PC-9 (cell line): ENCODE results near the gene NADK2. TPM values are rescaled to one million over a fixed set of nuclear protein-coding genes. Genes with fewer than 3 reads are reported as not detected.

Experiments
- BruUV-seq: library from RNA; stranded (reverse); fragments of 400-500 nt; replicated peaks from 2 replicates; lab custom pipeline; 2021; lab: Mats Ljungman, UMichigan
- CTCF ChIA-PET: fragments of 300-600 bp; sonication (Branson Sonifier 250); formaldehyde crosslinking; loops from one replicate; lab custom pipeline; 2022; ENCODE audit warnings: antibody characterized with exemption; lab: Charles Lee
- POLR2A ChIA-PET: fragments of 300-600 bp; sonication (Branson Sonifier 250); formaldehyde crosslinking; loops from one replicate; lab custom pipeline; 2022; ENCODE audit warnings: antibody characterized with exemption; ENCODE audit not compliant: unreplicated experiment; lab: Charles Lee
- DNase-seq, 2 experiments: peaks; one replicate each; pipeline versions ENCODE4 v3.0.0 to v3.0.0-alpha.2; 2015 to 2022; ENCODE audit warnings: mixed read lengths in 1 of 2
- H2AFZ ChIP-seq: fragments of 200-600 bp; sonication (generic); 2 replicates; pipeline ENCODE4 v1.8.1; 2017; ENCODE audit warnings: antibody characterized with exemption
- H3F3A ChIP-seq: fragments of 200-600 bp; sonication (generic); 2 replicates; pipeline ENCODE4 v1.8.1; 2017; ENCODE audit warnings: antibody characterized with exemption, mild to moderate bottlenecking, low read depth; ENCODE audit not compliant: insufficient read depth
- H3K27ac ChIP-seq: fragments of 200-600 bp; sonication (generic); 2 replicates; pipeline ENCODE4 v1.6.1; 2016; ENCODE audit warnings: mixed run types
- H3K27me3 ChIP-seq: fragments of 200-600 bp; sonication (generic); 2 replicates; pipeline ENCODE4 v1.6.1; 2016; ENCODE audit warnings: low read depth, mixed run types; ENCODE audit not compliant: insufficient read depth
- H3K36me3 ChIP-seq: fragments of 200-600 bp; sonication (generic); 2 replicates; pipeline ENCODE4 v1.6.1; 2016; ENCODE audit warnings: low read depth, mixed run types
- H3K4me1 ChIP-seq: fragments of 200-600 bp; sonication (generic); replicated peaks from 2 replicates; pipeline ENCODE4 v1.6.1; 2016; ENCODE audit warnings: mixed run types; ENCODE audit not compliant: insufficient read depth
- H3K4me2 ChIP-seq: fragments of 200-600 bp; sonication (generic); 2 replicates; pipeline ENCODE4 v1.6.1; 2017; ENCODE audit warnings: mixed run types
- H3K4me3 ChIP-seq: fragments of 200-600 bp; sonication (generic); 2 replicates; pipeline ENCODE4 v1.6.1; 2016; ENCODE audit warnings: mixed run types
- H3K79me2 ChIP-seq: fragments of 200-600 bp; sonication (generic); 2 replicates; pipeline ENCODE4 v1.6.1; 2017; ENCODE audit warnings: low read depth, mixed run types
- H3K9me2 ChIP-seq: fragments of 200-600 bp; sonication (generic); 2 replicates; pipeline ENCODE4 v1.8.1; 2017; ENCODE audit warnings: mild to moderate bottlenecking; ENCODE audit not compliant: insufficient read depth
- H3K9me3 ChIP-seq: fragments of 200-600 bp; sonication (generic); 2 replicates; pipeline ENCODE4 v1.8.1; 2016; ENCODE audit warnings: low read depth; ENCODE audit not compliant: insufficient read depth
- H4K20me1 ChIP-seq: fragments of 200-600 bp; sonication (generic); 2 replicates; pipeline ENCODE4 v1.8.1; 2017; ENCODE audit not compliant: insufficient read depth
- EZH2 ChIP-seq: fragments of 200-600 bp; sonication (generic); IDR thresholded peaks from 2 replicates; pipeline ENCODE4 v1.8.0; 2017; ENCODE audit warnings: antibody characterized with exemption, low read depth
- intact Hi-C: fragments of 100-400 bp; cut with micrococcal nuclease; formaldehyde crosslinking; loops from one replicate; pipeline ENCODE4 v1.10.0; 2022; ENCODE audit not compliant: unreplicated experiment
- total RNA-seq: library from RNA; stranded (reverse); gene quantifications from 2 replicates; pipeline ENCODE4 v1.2.3, GENCODE V29; 2021
- TF ChIP-seq, protein P1 (sequence below): fragments of 200-600 bp; sonication (generic); conservative IDR thresholded peaks from 2 replicates; pipeline ENCODE4 v1.6.1; 2017; ENCODE audit warnings: mixed run types, antibody characterized with exemption, mild to moderate bottlenecking, moderate library complexity

Gene NADK2
- total RNA-seq, 1 experiment from 2014 or later = 43.7 TPM

DNA sequence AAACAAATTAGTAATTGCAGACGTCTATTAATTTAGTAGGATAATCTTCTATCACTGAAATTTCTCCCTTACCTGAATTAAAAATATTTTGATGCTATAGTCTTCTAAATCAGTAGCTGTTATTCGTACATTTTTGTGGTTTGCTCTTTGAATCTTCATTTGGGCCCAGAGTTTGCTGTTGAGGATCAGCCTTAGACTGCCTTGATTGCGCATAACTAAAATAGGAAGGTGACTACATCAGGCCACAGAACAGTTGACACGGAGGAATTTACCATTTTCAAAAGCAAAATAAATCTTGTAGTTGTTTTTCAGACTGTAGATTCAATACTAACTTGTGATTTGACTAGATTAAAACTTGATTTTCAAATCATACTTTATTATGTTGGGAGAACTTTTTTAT is 11.8 kb upstream of the NADK2 start:
- Histone ChIP-seq H3K9me2 (no peaks in the 10 kb centered on the region; the same call in 1 of the 2 replicates), H3K36me3 (no peaks in the 10 kb centered on the region), H3K27ac (no peak overlapping the region), H3K4me2 (no peak overlapping the region), H3K4me1 (no peaks in the 10 kb centered on the region), H3K4me3 (no peak overlapping the region), H3K9me3 (no peaks in the 10 kb centered on the region), H3F3A (no peaks in the 10 kb centered on the region), H3K27me3 (no peaks in the 10 kb centered on the region), H4K20me1 (no peaks in the 10 kb centered on the region), H3K79me2 (no peaks in the 10 kb centered on the region), H2AFZ (no peak overlapping the region)
- TF ChIP-seq, protein P1, sequence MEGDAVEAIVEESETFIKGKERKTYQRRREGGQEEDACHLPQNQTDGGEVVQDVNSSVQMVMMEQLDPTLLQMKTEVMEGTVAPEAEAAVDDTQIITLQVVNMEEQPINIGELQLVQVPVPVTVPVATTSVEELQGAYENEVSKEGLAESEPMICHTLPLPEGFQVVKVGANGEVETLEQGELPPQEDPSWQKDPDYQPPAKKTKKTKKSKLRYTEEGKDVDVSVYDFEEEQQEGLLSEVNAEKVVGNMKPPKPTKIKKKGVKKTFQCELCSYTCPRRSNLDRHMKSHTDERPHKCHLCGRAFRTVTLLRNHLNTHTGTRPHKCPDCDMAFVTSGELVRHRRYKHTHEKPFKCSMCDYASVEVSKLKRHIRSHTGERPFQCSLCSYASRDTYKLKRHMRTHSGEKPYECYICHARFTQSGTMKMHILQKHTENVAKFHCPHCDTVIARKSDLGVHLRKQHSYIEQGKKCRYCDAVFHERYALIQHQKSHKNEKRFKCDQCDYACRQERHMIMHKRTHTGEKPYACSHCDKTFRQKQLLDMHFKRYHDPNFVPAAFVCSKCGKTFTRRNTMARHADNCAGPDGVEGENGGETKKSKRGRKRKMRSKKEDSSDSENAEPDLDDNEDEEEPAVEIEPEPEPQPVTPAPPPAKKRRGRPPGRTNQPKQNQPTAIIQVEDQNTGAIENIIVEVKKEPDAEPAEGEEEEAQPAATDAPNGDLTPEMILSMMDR = no peak
- TF ChIP-seq EZH2 = no peak
- no TSS peak for BruUV-seq
- POLR2A ChIA-PET = no interaction called here
- intact Hi-C loops = no loop called here
- CTCF ChIA-PET = no interaction called here
- no peak for DNase-seq

DNA sequence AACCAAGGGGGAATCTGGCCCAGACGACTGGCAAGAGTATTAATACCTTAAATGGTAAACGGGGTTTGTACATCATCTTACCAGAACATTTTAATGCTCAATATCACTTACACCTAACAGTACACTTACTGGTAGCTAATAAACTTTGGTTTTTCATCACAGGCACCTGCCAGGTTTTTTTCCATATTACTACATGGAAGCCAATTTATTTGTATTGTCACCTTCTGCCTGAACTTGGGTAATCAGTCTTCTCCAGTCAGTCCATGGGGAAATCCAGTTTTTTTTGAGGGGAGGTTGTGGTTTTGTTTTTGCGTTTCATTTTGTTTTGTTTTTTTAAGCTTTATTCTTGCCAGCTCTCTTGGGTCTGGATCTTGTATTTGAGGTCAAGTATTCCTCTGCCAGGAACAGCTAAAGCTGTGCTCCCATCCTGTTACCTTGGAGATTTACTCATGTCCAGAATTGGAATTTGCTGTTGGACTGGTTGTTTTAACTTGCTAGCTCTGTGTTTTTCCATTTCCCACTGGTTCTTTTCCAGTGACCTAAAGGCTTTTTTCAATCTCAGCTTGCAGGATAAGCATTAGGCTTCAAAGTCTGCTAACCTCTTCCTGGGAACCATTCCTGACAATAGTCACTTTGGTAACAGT is 11.1 kb upstream of the NADK2 start:
- Histone ChIP-seq H3K4me3 (no peak overlapping the region), H3K27ac (no peak overlapping the region), H3K4me2 (no peak overlapping the region), H3F3A (no peaks in the 10 kb centered on the region), H3K36me3 (no peaks in the 10 kb centered on the region), H3K9me3 (no peaks in the 10 kb centered on the region), H2AFZ (no peak overlapping the region), H3K27me3 (no peaks in the 10 kb centered on the region), H3K79me2 (no peaks in the 10 kb centered on the region), H4K20me1 (no peaks in the 10 kb centered on the region), H3K4me1 (no peaks in the 10 kb centered on the region), H3K9me2 (no peaks in the 10 kb centered on the region; the same call in 1 of the 2 replicates)
- TF ChIP-seq, protein P1 = no peak
- TF ChIP-seq EZH2 = no peak
- DNase-seq = no peak
- CTCF ChIA-PET = no interaction called here
- POLR2A ChIA-PET = no interaction called here
- intact Hi-C loops = no loop called here
- BruUV-seq = no TSS peak

DNA sequence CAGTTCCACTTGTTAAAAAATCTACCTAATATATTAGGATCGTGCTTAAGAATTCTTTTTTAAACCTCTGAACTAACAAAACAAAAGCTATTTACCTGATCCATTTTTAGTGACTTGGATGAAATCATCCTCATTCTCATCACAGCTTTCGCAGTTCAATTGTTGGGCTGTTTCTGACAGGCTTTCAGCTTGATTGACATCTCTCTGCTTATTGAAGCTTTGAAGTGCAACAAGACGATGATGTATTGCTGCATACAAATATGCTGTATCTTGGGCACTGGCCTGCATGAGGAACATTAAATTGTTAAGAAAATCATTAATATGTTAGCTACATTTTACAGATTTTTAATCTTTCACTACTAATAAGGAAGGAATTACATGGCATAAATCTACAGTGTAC is 9.5 kb upstream of the NADK2 start:
- H3K36me3 ChIP-seq = no peaks in the 10 kb centered on the region
- H3K9me2 ChIP-seq = no peaks in the 10 kb centered on the region; the same call in 1 of the 2 replicates
- TF ChIP-seq, protein P1 = no peak
- H2AFZ ChIP-seq = no peak overlapping the region
- no peaks in the 10 kb centered on the region for H3K27me3 ChIP-seq
- BruUV-seq = no TSS peak
- H3K4me3 ChIP-seq = no peak overlapping the region
- POLR2A ChIA-PET = interaction anchor here (0.6 kb wide), 1 partner anchor 9 kb away, joined by 4 read pairs; no protein-coding TSS in a partner anchor
- intact Hi-C loops = no loop called here
- CTCF ChIA-PET = no interaction called here
- H3K9me3 ChIP-seq = no peaks in the 10 kb centered on the region
- no peaks in the 10 kb centered on the region for H4K20me1 ChIP-seq
- no peaks in the 10 kb centered on the region for H3F3A ChIP-seq
- H3K4me2 ChIP-seq = no peak overlapping the region
- H3K4me1 ChIP-seq = no peaks in the 10 kb centered on the region
- no peaks in the 10 kb centered on the region for H3K79me2 ChIP-seq
- DNase-seq = no peak
- no peak overlapping the region for H3K27ac ChIP-seq
